Gastrocnemius medialis (tissue), 4 donors: Measurements from ENCODE around the gene KCNJ1.

Experiments used
- POLR2A ChIP-seq, 2 donors: fragments of 450-650 bp; IDR thresholded peaks; one replicate each; pipeline ENCODE4 v1.6.1; 2017; ENCODE audit warnings: antibody characterized with exemption in 2 of 2, mild to moderate bottlenecking in 2 of 2, moderate library complexity in 2 of 2
- TF ChIP-seq, protein P1 (sequence below), 5 experiments: fragments of 450-650 bp in 3 of 5; fragments of 200-600 bp in 2 of 5; sonication (generic) in 2 of 5; IDR thresholded peaks in 4 of 5; conservative IDR thresholded peaks in 1 of 5; 1 replicate in 4 of 5; 2 replicates in 1 of 5; pipeline ENCODE4 v1.5.1; 2016 to 2019; ENCODE audit warnings: antibody characterized with exemption in 5 of 5, mild to moderate bottlenecking in 3 of 5, moderate library complexity in 3 of 5

DNA sequence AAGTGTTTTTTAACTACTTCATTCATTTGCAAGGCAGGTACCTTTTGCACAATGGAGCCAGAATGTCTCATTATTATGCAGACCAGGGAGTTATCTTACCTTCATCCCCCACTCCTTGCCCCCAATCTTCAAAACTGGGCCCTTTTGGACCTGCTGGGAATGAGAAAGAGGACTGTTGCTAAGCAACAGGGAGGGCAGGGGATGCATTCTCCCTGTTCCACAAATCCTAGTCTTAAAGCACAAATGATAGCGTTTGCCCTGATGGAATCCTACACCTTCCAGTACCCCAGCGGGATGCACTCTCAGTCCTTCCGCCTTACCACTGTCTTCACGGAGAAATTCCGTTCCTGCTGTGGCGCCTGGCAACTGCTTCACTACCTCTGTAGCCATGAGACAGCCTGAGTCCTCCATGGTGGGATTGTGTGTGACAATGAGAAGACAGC is 4.1 kb upstream of the KCNJ1 start:
- no peak for TF ChIP-seq POLR2A (IDR thresholded peaks at IDR 0.05)
- TF ChIP-seq, protein P1, sequence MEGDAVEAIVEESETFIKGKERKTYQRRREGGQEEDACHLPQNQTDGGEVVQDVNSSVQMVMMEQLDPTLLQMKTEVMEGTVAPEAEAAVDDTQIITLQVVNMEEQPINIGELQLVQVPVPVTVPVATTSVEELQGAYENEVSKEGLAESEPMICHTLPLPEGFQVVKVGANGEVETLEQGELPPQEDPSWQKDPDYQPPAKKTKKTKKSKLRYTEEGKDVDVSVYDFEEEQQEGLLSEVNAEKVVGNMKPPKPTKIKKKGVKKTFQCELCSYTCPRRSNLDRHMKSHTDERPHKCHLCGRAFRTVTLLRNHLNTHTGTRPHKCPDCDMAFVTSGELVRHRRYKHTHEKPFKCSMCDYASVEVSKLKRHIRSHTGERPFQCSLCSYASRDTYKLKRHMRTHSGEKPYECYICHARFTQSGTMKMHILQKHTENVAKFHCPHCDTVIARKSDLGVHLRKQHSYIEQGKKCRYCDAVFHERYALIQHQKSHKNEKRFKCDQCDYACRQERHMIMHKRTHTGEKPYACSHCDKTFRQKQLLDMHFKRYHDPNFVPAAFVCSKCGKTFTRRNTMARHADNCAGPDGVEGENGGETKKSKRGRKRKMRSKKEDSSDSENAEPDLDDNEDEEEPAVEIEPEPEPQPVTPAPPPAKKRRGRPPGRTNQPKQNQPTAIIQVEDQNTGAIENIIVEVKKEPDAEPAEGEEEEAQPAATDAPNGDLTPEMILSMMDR (IDR thresholded peaks at IDR 0.05 in 4 of 5, conservative IDR thresholded peaks at IDR 0.05 in 1 of 5), result no peak
